Measurements from ENCODE around the gene ACP4. TPM values are rescaled to one million over a fixed set of nuclear protein-coding genes. Genes with fewer than 3 reads are reported as not detected.

Gene ACP4
- total and polyA plus RNA-seq, 2 donors (not counting 1 experiment from before 2014, with no cell fraction given): not detected

DNA sequence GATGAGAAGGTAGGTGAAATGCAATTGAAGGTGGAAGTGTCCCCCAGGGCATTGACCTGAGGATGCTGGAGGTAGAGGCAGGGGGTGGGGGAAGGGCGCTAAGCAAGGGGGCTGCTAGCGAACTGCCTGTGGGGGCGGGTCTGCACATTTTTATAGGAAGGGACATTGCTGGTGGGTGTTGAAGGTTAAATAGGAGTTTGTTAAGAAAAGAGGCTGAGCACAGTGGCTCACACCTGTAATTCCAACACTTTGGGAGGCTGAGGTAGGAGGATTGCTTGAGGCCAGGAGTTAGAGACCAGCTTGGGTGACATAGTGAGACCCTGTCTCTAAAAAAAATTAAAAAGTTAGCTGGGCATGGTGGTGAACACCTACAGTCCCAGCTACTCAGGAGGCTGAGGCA, 5.5 kb upstream of the ACP4 start:
- intact Hi-C loops (cut with micrococcal nuclease): loop anchor here (5.0 kb wide), 1 partner anchor 847 kb away; no protein-coding TSS in a partner anchor
- Histone ChIP-seq H3K27ac (ENCODE audit: low read length in 2 of 2) (no peak overlapping the region), H3K27me3 (replicated peaks in 1 of 4; ENCODE audit: control extremely low read depth in 1 of 4, control insufficient read depth in 3 of 4, insufficient read depth in 4 of 4, low read length in 3 of 4) (peaks cover 0 to 25% (median 3%) of the 10 kb centered on the region in 4 experiments), H3K4me2 (replicated peaks; ENCODE audit: low read depth, low read length, poor library complexity, severe bottlenecking) (no peak overlapping the region), H3K36me3 (replicated peaks in 1 of 2; ENCODE audit: control extremely low read depth in 1 of 2, control insufficient read depth in 1 of 2, extremely low read depth in 1 of 2, insufficient read depth in 2 of 2, low read length in 1 of 2) (no peaks in the 10 kb centered on the region), H4K20me1 (ENCODE audit: control insufficient read depth, insufficient read depth, low read length, poor library complexity, severe bottlenecking) (no peaks in the 10 kb centered on the region), H3K79me2 (ENCODE audit: control insufficient read depth, insufficient read depth, low read length) (no peaks in the 10 kb centered on the region), H3K4me1 (ENCODE audit: control insufficient read depth in 2 of 2, insufficient read depth in 2 of 2, low read length in 2 of 2) (peaks cover 3 to 6% of the 10 kb centered on the region in 2 donors), H3K4me3 (ENCODE audit: control extremely low read depth in 1 of 5, extremely low read depth in 1 of 5, insufficient read depth in 1 of 5, low read depth in 2 of 5, low read length in 4 of 5) (no peak overlapping the region), H3K9me3 (ENCODE audit: control extremely low read depth in 1 of 3, control insufficient read depth in 2 of 3, insufficient read depth in 1 of 3, low read length in 2 of 3) (peaks cover 0 to 5% (median 0%) of the 10 kb centered on the region in 3 donors), H3K9ac (ENCODE audit: low read length) (no peak overlapping the region), H2AFZ (ENCODE audit: insufficient read depth, low read depth, low read length, poor library complexity, severe bottlenecking) (no peak overlapping the region)
- Mint-ChIP-seq H3K4me3 (no peak overlapping the region), H3K27ac (no peak overlapping the region), H3K4me1 (peaks cover 3% of the 10 kb centered on the region), H3K27me3 (peaks cover 22% of the 10 kb centered on the region), H3K9me3 (ENCODE audit: insufficient read depth) (no peaks in the 10 kb centered on the region)
- ChIA-PET CTCF (interaction anchor here (1.1 to 2.6 kb wide), 7 partner anchors 11 to 427 kb away, joined by 3 to 13 read pairs (median 5); no protein-coding TSS in a partner anchor), POLR2A (no interaction called here)
- no peak for ATAC-seq (ENCODE audit: low read depth)
- 96% methylated on average over 3 of the region's 3 CpGs for WGBS (ENCODE audit: insufficient coverage)
- no peak for TF ChIP-seq EZH2 (IDR thresholded peaks at IDR 0.05; ENCODE audit: borderline replicate concordance, insufficient read depth, low read depth, low read length, poor library complexity, severe bottlenecking)
- TF ChIP-seq, protein P1, sequence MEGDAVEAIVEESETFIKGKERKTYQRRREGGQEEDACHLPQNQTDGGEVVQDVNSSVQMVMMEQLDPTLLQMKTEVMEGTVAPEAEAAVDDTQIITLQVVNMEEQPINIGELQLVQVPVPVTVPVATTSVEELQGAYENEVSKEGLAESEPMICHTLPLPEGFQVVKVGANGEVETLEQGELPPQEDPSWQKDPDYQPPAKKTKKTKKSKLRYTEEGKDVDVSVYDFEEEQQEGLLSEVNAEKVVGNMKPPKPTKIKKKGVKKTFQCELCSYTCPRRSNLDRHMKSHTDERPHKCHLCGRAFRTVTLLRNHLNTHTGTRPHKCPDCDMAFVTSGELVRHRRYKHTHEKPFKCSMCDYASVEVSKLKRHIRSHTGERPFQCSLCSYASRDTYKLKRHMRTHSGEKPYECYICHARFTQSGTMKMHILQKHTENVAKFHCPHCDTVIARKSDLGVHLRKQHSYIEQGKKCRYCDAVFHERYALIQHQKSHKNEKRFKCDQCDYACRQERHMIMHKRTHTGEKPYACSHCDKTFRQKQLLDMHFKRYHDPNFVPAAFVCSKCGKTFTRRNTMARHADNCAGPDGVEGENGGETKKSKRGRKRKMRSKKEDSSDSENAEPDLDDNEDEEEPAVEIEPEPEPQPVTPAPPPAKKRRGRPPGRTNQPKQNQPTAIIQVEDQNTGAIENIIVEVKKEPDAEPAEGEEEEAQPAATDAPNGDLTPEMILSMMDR (IDR thresholded peaks at IDR 0.05): no peak
- DNase-seq: no peak

DNA sequence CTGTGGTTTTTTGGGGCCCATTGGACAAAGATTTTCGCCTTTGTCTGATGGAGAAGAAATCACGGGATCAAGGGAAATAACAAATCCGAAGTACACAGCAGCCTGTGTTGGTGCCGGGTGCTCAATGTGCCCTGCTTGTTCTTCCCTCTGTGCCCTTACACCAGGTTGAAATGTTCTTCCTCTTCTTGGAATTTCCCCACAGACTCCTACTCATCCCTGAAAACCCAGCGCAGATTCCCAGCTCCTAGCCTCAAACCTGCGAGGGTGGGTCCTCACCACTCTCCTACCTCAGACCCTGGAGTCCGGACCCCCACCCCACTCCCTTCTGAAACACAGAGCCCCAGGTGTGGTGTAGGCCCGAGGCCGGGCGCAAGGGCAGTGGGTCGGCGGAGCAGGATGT, 4.9 kb upstream of the ACP4 start:
- H3K27me3 Mint-ChIP-seq: peaks cover 16% of the 10 kb centered on the region
- TF ChIP-seq, protein P1 (IDR thresholded peaks at IDR 0.05): no peak
- no peak for TF ChIP-seq EZH2 (IDR thresholded peaks at IDR 0.05; ENCODE audit: borderline replicate concordance, insufficient read depth, low read depth, low read length, poor library complexity, severe bottlenecking)
- ATAC-seq (ENCODE audit: low read depth) (no peak), DNase-seq (no peak)
- no peak overlapping the region for H2AFZ ChIP-seq (ENCODE audit: insufficient read depth, low read depth, low read length, poor library complexity, severe bottlenecking)
- peaks cover 3% of the 10 kb centered on the region for H3K4me1 Mint-ChIP-seq
- H3K9me3 Mint-ChIP-seq (ENCODE audit: insufficient read depth): no peaks in the 10 kb centered on the region
- H3K79me2 ChIP-seq (ENCODE audit: control insufficient read depth, insufficient read depth, low read length): no peaks in the 10 kb centered on the region
- no peak overlapping the region for H3K4me3 ChIP-seq (ENCODE audit: control extremely low read depth in 1 of 5, extremely low read depth in 1 of 5, insufficient read depth in 1 of 5, low read depth in 2 of 5, low read length in 4 of 5)
- no peaks in the 10 kb centered on the region for H4K20me1 ChIP-seq (ENCODE audit: control insufficient read depth, insufficient read depth, low read length, poor library complexity, severe bottlenecking)
- H3K9me3 ChIP-seq (ENCODE audit: control extremely low read depth in 1 of 3, control insufficient read depth in 2 of 3, insufficient read depth in 1 of 3, low read length in 2 of 3): peaks cover 0 to under 1% (median 0%) of the 10 kb centered on the region in 3 donors
- peaks cover 0 to 19% (median 3%) of the 10 kb centered on the region in 4 experiments for H3K27me3 ChIP-seq (replicated peaks in 1 of 4; ENCODE audit: control extremely low read depth in 1 of 4, control insufficient read depth in 3 of 4, insufficient read depth in 4 of 4, low read length in 3 of 4)
- POLR2A ChIA-PET: no interaction called here
- intact Hi-C loops (cut with micrococcal nuclease): no loop called here
- no peak overlapping the region for H3K27ac Mint-ChIP-seq
- WGBS (ENCODE audit: insufficient coverage): 95% methylated on average over 12 of the region's 12 CpGs
- H3K9ac ChIP-seq (ENCODE audit: low read length): no peak overlapping the region
- H3K36me3 ChIP-seq (replicated peaks in 1 of 2; ENCODE audit: control extremely low read depth in 1 of 2, control insufficient read depth in 1 of 2, extremely low read depth in 1 of 2, insufficient read depth in 2 of 2, low read length in 1 of 2): no peaks in the 10 kb centered on the region
- H3K27ac ChIP-seq (ENCODE audit: low read length in 2 of 2): no peak overlapping the region
- H3K4me3 Mint-ChIP-seq: no peak overlapping the region
- CTCF ChIA-PET: interaction anchor here (1.3 to 2.1 kb wide), 3 partner anchors 35 to 417 kb away, joined by 3 to 10 read pairs (median 5); no protein-coding TSS in a partner anchor
- no peak overlapping the region for H3K4me2 ChIP-seq (replicated peaks; ENCODE audit: low read depth, low read length, poor library complexity, severe bottlenecking)
- H3K4me1 ChIP-seq (ENCODE audit: control insufficient read depth in 2 of 2, insufficient read depth in 2 of 2, low read length in 2 of 2): peaks cover 0 to 6% of the 10 kb centered on the region in 2 donors
